ENCODE data around the gene ARNT2.
A peak's percentile ranks its signal among the peaks of the same experiment; 100 is the strongest.
"Not testable (repeated sequence)": the region's sequence is repeated elsewhere in the genome, so short reads cannot be mapped to it uniquely, and the experiment has no call there.

Gene ARNT2

DNA sequence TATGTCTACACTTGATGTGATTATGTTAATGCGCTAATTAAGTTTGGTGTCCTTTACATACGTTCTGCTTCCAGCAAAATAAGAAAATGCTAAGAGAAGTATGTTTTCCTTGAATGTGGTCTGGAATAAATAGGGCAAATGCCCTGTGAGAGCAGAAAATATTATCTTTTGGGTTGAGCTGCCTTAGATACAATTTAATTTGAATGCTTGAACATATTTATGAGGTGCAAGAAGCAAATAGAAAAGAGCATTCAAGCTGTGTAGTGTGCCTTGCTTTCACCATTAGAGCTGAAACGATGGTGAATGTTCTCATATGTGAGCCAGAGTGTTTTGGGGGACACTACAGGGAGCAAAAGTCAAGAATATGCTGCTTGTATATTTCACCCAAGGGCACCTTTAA lies 15.9 kb upstream of the ARNT2 start:
- H3K4me2 ChIP-seq (ENCODE audit: low read length) = no peak overlapping the region
- H3K4me3 ChIP-seq (ENCODE audit: low read length) = no peak overlapping the region
- no peaks in the 10 kb centered on the region for H3K4me1 ChIP-seq (ENCODE audit: control insufficient read depth, insufficient read depth, low read length)
- H3K9ac ChIP-seq (ENCODE audit: low read depth, low read length) = no peak overlapping the region
- H3K9me3 ChIP-seq (replicated peaks; ENCODE audit: low read length) = no peaks in the 10 kb centered on the region
- H3K27me3 ChIP-seq (ENCODE audit: control insufficient read depth, insufficient read depth, low read length) = peaks cover 11% of the 10 kb centered on the region
- no peaks in the 10 kb centered on the region for H3K36me3 ChIP-seq (ENCODE audit: insufficient read depth, low read length)

DNA sequence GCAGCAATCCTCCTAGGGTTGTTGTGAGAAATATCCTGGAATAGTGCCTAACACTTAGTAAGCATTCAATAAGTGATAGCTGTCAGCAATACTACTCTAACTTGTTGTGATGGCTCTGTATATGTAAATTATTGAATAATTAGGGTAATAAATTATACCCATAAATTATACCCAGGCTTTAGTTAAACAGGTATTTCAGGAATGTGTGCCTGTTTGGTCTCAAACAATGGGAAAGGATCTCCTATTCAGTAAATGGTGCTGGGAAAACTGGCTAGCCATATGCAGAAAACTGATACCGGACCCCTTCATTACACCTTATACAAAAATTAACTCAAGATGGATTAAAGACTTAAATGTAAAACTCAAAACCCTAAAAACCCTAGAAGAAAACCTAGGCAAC lies 14.8 kb upstream of the ARNT2 start:
- Histone ChIP-seq H3K4me2 (ENCODE audit: low read length) (no peak overlapping the region), H3K27me3 (ENCODE audit: control insufficient read depth, insufficient read depth, low read length) (peaks cover 11% of the 10 kb centered on the region), H3K9me3 (replicated peaks; ENCODE audit: low read length) (no peaks in the 10 kb centered on the region), H3K4me3 (ENCODE audit: low read length) (no peak overlapping the region), H3K36me3 (ENCODE audit: insufficient read depth, low read length) (no peaks in the 10 kb centered on the region), H3K9ac (ENCODE audit: low read depth, low read length) (no peak overlapping the region), H3K4me1 (ENCODE audit: control insufficient read depth, insufficient read depth, low read length) (no peaks in the 10 kb centered on the region)

DNA sequence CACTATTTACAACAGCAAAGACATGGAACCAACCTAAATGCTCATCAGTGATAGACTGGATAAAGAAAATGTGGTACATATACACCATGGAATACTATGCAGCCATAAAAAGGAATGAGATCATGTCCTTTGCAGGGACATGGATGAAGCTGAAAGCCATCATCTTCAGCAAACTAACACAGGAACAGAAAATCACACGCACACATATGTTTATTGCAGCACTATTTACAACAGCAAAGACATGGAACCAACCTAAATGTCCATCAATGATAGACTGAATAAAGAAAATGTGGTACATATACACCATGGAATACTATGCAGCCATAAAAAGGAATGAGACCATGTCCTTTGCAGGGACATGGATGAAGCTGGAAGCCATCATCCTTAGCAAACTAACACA lies 13.2 kb upstream of the ARNT2 start:
- H3K4me2 ChIP-seq (ENCODE audit: low read length); H3K9me3 ChIP-seq (replicated peaks; ENCODE audit: low read length): not testable (repeated sequence)

DNA sequence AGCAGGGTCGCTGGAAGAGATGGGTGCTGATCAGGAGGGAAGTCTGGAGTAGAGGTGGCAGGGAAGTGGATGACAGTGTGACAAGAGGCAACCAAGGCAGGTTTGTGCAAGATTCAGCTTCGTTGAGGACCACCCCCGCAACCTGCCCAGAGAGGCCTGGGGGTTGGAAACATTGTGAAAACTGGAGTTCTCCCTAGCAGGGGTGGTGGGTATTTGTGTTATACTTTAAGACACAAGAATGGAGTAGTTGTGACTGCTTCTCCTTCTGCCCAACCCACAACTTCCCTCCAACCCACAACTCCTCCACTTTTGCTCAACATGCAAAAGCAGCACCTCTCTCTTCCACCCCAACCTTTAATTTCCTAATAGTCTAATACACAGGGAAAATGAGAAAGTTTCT lies 8.6 kb upstream of the ARNT2 start:
- Histone ChIP-seq H3K4me3 (ENCODE audit: low read length) (no peak overlapping the region), H3K4me1 (ENCODE audit: control insufficient read depth, insufficient read depth, low read length) (no peaks in the 10 kb centered on the region), H3K9me3 (replicated peaks; ENCODE audit: low read length) (no peaks in the 10 kb centered on the region), H3K9ac (ENCODE audit: low read depth, low read length) (no peak overlapping the region), H3K36me3 (ENCODE audit: insufficient read depth, low read length) (no peaks in the 10 kb centered on the region), H3K4me2 (ENCODE audit: low read length) (no peak overlapping the region), H3K27me3 (ENCODE audit: control insufficient read depth, insufficient read depth, low read length) (peaks cover 16% of the 10 kb centered on the region)

More for the DNA sequence above, 13.2 kb upstream of the ARNT2 start:
- H3K27me3 ChIP-seq (ENCODE audit: control insufficient read depth, insufficient read depth, low read length) = peaks cover 16% of the 10 kb centered on the region
- not testable (repeated sequence) for H3K36me3 ChIP-seq (ENCODE audit: insufficient read depth, low read length); H3K4me3 ChIP-seq (ENCODE audit: low read length); H3K9ac ChIP-seq (ENCODE audit: low read depth, low read length); H3K4me1 ChIP-seq (ENCODE audit: control insufficient read depth, insufficient read depth, low read length)

DNA sequence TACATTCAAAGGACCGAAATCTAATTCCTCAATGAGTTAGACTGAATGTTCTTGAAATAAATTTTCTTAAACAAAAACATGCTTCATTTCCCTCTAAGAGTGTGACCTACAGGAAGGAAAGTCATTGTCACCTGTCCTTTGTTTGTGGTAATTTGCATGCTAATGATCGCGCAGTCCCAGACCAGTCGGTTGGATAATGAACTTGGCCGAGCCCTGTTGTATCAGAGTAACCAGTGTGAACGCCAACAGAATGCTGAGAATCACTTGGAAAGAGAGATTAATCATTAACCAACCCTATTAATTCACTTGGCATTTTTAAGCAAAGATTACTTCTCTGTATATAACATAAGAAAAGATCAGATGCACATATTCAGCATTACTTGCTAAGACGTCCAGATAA lies 8.1 kb upstream of the ARNT2 start:
- no peaks in the 10 kb centered on the region for H3K36me3 ChIP-seq (ENCODE audit: insufficient read depth, low read length)
- H3K9ac ChIP-seq (ENCODE audit: low read depth, low read length) = no peak overlapping the region
- no peak overlapping the region for H3K4me3 ChIP-seq (ENCODE audit: low read length)
- H3K4me2 ChIP-seq (ENCODE audit: low read length) = no peak overlapping the region
- no peaks in the 10 kb centered on the region for H3K9me3 ChIP-seq (replicated peaks; ENCODE audit: low read length)
- H3K4me1 ChIP-seq (ENCODE audit: control insufficient read depth, insufficient read depth, low read length) = no peaks in the 10 kb centered on the region
- H3K27me3 ChIP-seq (ENCODE audit: control insufficient read depth, insufficient read depth, low read length) = peaks cover 16% of the 10 kb centered on the region

- Histone ChIP-seq H3K27me3 (ENCODE audit: control insufficient read depth, insufficient read depth, low read length) (peaks cover 26% of the 10 kb centered on the region), H3K9ac (ENCODE audit: low read depth, low read length) (no peak overlapping the region), H3K9me3 (replicated peaks; ENCODE audit: low read length) (no peaks in the 10 kb centered on the region), H3K4me3 (ENCODE audit: low read length) (no peak overlapping the region), H3K36me3 (ENCODE audit: insufficient read depth, low read length) (no peaks in the 10 kb centered on the region), H3K4me2 (ENCODE audit: low read length) (no peak overlapping the region), H3K4me1 (ENCODE audit: control insufficient read depth, insufficient read depth, low read length) (no peaks in the 10 kb centered on the region)
These were observed 4.7 kb upstream of the ARNT2 start for GRCh38 chr15:80399508-80399907.

DNA sequence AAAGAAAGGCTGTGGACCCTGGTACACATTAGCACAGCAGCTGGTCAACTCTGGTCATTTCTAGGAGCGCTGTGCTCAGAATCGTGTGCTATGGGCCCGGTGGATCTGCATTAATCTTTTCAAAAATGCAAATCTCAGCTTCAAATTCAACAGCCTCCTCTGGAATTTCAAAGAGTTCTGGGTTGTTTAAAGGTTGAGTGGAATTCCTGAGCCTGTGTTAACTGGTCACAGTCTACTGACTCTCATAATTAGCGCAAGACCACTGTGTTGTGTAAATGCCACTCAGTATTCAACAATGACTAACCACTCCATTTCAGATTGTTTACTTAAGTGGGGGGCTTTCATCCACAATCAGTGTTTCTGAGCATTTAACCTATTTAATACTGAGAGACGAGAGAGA lies 2.7 kb upstream of the ARNT2 start:
- H3K4me3 ChIP-seq (ENCODE audit: low read length) = no peak overlapping the region
- no peak overlapping the region for H3K4me2 ChIP-seq (ENCODE audit: low read length)
- peaks cover 6% of the 10 kb centered on the region for H3K4me1 ChIP-seq (ENCODE audit: control insufficient read depth, insufficient read depth, low read length)
- H3K9ac ChIP-seq (ENCODE audit: low read depth, low read length) = no peak overlapping the region
- H3K36me3 ChIP-seq (ENCODE audit: insufficient read depth, low read length) = no peaks in the 10 kb centered on the region
- peaks cover 22% of the 10 kb centered on the region for H3K27me3 ChIP-seq (ENCODE audit: control insufficient read depth, insufficient read depth, low read length)
- no peaks in the 10 kb centered on the region for H3K9me3 ChIP-seq (replicated peaks; ENCODE audit: low read length)

DNA sequence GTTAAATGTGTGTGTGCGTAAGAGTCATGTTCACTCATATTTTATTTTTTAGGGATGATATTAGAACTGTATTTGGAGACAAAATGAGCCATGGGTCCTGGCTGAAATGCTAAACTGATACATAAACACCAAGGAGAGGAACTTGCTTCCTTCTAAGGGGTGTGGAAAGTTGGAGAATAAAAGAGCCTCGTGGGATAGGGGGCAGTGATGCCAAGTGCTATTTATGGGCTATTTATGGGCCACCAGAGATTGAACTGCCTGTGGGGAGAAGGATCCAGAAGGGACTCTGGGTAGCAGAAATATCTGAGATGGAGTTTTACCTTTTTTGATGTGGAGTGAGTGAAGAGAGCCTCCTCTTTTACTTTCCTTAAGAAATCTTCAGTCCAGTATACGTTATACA lies 1.8 kb upstream of the ARNT2 start:
- Histone ChIP-seq H3K9me3 (replicated peaks; ENCODE audit: low read length) (no peaks in the 10 kb centered on the region), H3K4me2 (ENCODE audit: low read length) (no peak overlapping the region), H3K4me1 (ENCODE audit: control insufficient read depth, insufficient read depth, low read length) (peaks cover 6% of the 10 kb centered on the region), H3K4me3 (ENCODE audit: low read length) (no peak overlapping the region), H3K9ac (ENCODE audit: low read depth, low read length) (no peak overlapping the region), H3K27me3 (ENCODE audit: control insufficient read depth, insufficient read depth, low read length) (peaks cover 27% of the 10 kb centered on the region), H3K36me3 (ENCODE audit: insufficient read depth, low read length) (no peaks in the 10 kb centered on the region)

GRCh38 chr15:80403712-80404056 lies 498 bp upstream of the ARNT2 start:
- peak overlapping the region; percentile 86 for H3K4me2 ChIP-seq (ENCODE audit: low read length)
- peaks cover 6% of the 10 kb centered on the region for H3K4me1 ChIP-seq (ENCODE audit: control insufficient read depth, insufficient read depth, low read length)
- peak overlapping the region; percentile 73 for H3K4me3 ChIP-seq (ENCODE audit: low read length)
- peaks cover 25% of the 10 kb centered on the region for H3K27me3 ChIP-seq (ENCODE audit: control insufficient read depth, insufficient read depth, low read length)
- no peaks in the 10 kb centered on the region for H3K36me3 ChIP-seq (ENCODE audit: insufficient read depth, low read length)
- H3K9ac ChIP-seq (ENCODE audit: low read depth, low read length) = peak overlapping the region; percentile 75
- no peaks in the 10 kb centered on the region for H3K9me3 ChIP-seq (replicated peaks; ENCODE audit: low read length)

DNA sequence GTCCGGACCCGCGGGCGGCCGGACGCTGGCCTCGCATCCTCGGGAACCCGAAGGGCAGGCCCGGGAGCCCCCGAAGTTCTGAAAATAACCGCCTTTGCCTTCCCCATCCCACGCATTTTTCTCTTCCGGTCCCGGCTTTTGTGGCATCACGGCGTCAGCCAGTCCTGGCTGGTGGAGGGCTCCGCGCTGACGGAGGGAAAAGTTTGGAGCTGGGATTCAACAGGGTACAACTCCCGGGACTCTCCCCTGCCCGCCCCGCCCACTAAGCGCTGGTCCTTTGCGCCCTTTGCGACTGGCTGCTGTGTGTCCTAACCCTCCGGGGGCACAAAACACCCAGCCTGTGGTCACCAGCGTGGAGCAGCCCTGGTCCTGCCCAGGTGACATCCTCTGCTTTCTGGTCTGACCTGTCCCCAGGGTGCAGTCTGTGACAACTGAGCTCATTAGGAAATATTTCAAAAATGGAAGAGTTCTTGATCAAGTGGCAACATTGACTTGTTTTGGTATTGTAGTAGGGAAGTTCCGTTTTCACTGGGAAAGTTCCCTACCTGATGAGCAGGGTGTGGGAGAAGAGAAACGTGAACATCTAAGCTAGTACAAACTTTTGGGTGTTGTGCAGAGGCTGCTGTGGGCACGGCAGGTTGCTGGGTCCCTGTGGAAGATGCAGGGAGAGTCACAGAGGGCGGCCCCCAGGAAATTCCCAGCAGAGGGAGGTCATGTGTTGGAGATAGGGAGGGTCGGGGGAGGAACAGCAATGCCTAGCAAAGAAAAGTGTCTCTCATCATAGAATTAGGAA lies 775 bp downstream of the ARNT2 start:
- peak overlapping the region; percentile 73 for H3K4me3 ChIP-seq (ENCODE audit: low read length)
- H3K27me3 ChIP-seq (ENCODE audit: control insufficient read depth, insufficient read depth, low read length) = peaks cover 21% of the 10 kb centered on the region

GRCh38 chr15:80405554-80405850 lies 1.3 kb downstream of the ARNT2 start:
- H3K4me1 ChIP-seq (ENCODE audit: control insufficient read depth, insufficient read depth, low read length) = peaks cover 6% of the 10 kb centered on the region
- no peak overlapping the region for H3K9ac ChIP-seq (ENCODE audit: low read depth, low read length)
- H3K27me3 ChIP-seq (ENCODE audit: control insufficient read depth, insufficient read depth, low read length) = peaks cover 21% of the 10 kb centered on the region
- no peaks in the 10 kb centered on the region for H3K9me3 ChIP-seq (replicated peaks; ENCODE audit: low read length)
- H3K36me3 ChIP-seq (ENCODE audit: insufficient read depth, low read length) = no peaks in the 10 kb centered on the region
- no peak overlapping the region for H3K4me2 ChIP-seq (ENCODE audit: low read length)
- H3K4me3 ChIP-seq (ENCODE audit: low read length) = no peak overlapping the region

More for the DNA sequence above, 775 bp downstream of the ARNT2 start:
- Histone ChIP-seq H3K36me3 (ENCODE audit: insufficient read depth, low read length) (no peaks in the 10 kb centered on the region), H3K9me3 (replicated peaks; ENCODE audit: low read length) (no peaks in the 10 kb centered on the region), H3K4me1 (ENCODE audit: control insufficient read depth, insufficient read depth, low read length) (peaks cover 6% of the 10 kb centered on the region), H3K4me2 (ENCODE audit: low read length) (peak overlapping the region; percentile 86), H3K9ac (ENCODE audit: low read depth, low read length) (peak overlapping the region; percentile 75)

GRCh38 chr15:80405970-80406369 lies 1.8 kb downstream of the ARNT2 start:
- Histone ChIP-seq H3K36me3 (ENCODE audit: insufficient read depth, low read length) (no peaks in the 10 kb centered on the region), H3K4me1 (ENCODE audit: control insufficient read depth, insufficient read depth, low read length) (peaks cover 6% of the 10 kb centered on the region), H3K9me3 (replicated peaks; ENCODE audit: low read length) (no peaks in the 10 kb centered on the region), H3K9ac (ENCODE audit: low read depth, low read length) (no peak overlapping the region), H3K4me3 (ENCODE audit: low read length) (no peak overlapping the region), H3K4me2 (ENCODE audit: low read length) (no peak overlapping the region), H3K27me3 (ENCODE audit: control insufficient read depth, insufficient read depth, low read length) (peaks cover 21% of the 10 kb centered on the region)

Measured in skeletal muscle satellite cell (primary cell).